HCT116 (cell line): ENCODE results near the gene FARP1. TPM values are rescaled to one million over a fixed set of nuclear protein-coding genes. Genes with fewer than 3 reads are reported as not detected.

Experiments
- ATAC-seq: fragments of 200-7000 bp; cut with Tn5 transposase; 2 replicates; pipeline ENCODE4 v1.9.1; 2020; ENCODE audit warnings: mild to moderate bottlenecking, moderate library complexity
- BruUV-seq: library from RNA; stranded (reverse); fragments of 400-500 nt; replicated peaks from 2 replicates; lab custom pipeline; 2021; lab: Mats Ljungman, UMichigan
- CTCF ChIA-PET: fragments of 300-600 bp; sonication (Branson Sonifier 250); formaldehyde crosslinking; loops from one replicate; lab custom pipeline; 2021; ENCODE audit warnings: antibody characterized with exemption; lab: Charles Lee
- POLR2A ChIA-PET: fragments of 300-600, 350-600 bp; sonication (Branson Sonifier 250); formaldehyde crosslinking; loops from one replicate; lab custom pipeline; 2021; ENCODE audit warnings: antibody characterized with exemption; lab: Charles Lee
- RAD21 ChIA-PET, 2 experiments: fragments of 300-600 bp; sonication (Branson Sonifier 250); formaldehyde crosslinking; loops; one replicate each; lab custom pipeline; 2023; ENCODE audit warnings: low total read pairs in 2 of 2; ENCODE audit not compliant: uncharacterized antibody in 2 of 2, unreplicated experiment in 2 of 2, low non-redundant PET in 1 of 2; lab: Charles Lee
- DNase-seq: peaks from one replicate; pipeline ENCODE4 v3.0.0-alpha.2; 2010; ENCODE audit warnings: low read depth, low spot score
- H2AFZ ChIP-seq: fragments of 200-600 bp; shearing (Covaris generic), sonication (generic); 2 replicates; pipeline ENCODE4 v1.6.1; 2017; ENCODE audit warnings: low read depth, mixed run types, mixed read lengths, antibody characterized with exemption, low read length; ENCODE audit not compliant: poor library complexity, severe bottlenecking
- H3K27ac ChIP-seq: 2 replicates; pipeline ENCODE4 v1.5.1; 2012; ENCODE audit warnings: low read depth, low read length
- H3K27me3 ChIP-seq: fragments of 200-600 bp; sonication (generic); 2 replicates; pipeline ENCODE4 v1.6.1; 2016; ENCODE audit warnings: mixed run types, low read length, mixed read lengths; ENCODE audit not compliant: insufficient read depth
- H3K36me3 ChIP-seq, 2 experiments: fragments of 200-500 bp in 1 of 2; fragments of 200-600 bp in 1 of 2; sonication (Bioruptor generic) in 1 of 2; sonication (generic) in 1 of 2; 2 replicates each; pipeline versions ENCODE4 v1.5.1 to v1.6.1; 2014 to 2016; ENCODE audit warnings: low read length in 2 of 2, inconsistent platforms in 1 of 2, mixed read lengths in 1 of 2, mixed run types in 1 of 2; ENCODE audit not compliant: insufficient read depth in 2 of 2, control insufficient read depth in 1 of 2
- H3K4me1 ChIP-seq, 2 experiments: fragments of 200-600 bp in 1 of 2; sonication (generic) in 1 of 2; 2 replicates each; pipeline versions ENCODE4 v1.5.1 to v1.6.1; 2012 to 2017; ENCODE audit warnings: low read length in 2 of 2, inconsistent platforms in 1 of 2, mild to moderate bottlenecking in 1 of 2, mixed read lengths in 1 of 2, mixed run types in 1 of 2, moderate library complexity in 1 of 2; ENCODE audit not compliant: insufficient read depth in 2 of 2, control insufficient read depth in 1 of 2
- H3K4me2 ChIP-seq: fragments of 200-600 bp; sonication (generic); 2 replicates; pipeline ENCODE4 v1.6.1; 2017; ENCODE audit warnings: mixed run types, low read length, mixed read lengths
- H3K4me3 ChIP-seq, 2 experiments: fragments of 200-600 bp in 1 of 2; sonication (generic) in 1 of 2; replicated peaks in 1 of 2; 2 replicates each; pipeline ENCODE4 v1.5.1; 2011 to 2016; ENCODE audit warnings: low read length in 2 of 2, control low read depth in 1 of 2, low read depth in 1 of 2, mild to moderate bottlenecking in 1 of 2, mixed read lengths in 1 of 2, mixed run types in 1 of 2
- H3K79me2 ChIP-seq: fragments of 200-600 bp; sonication (generic); 2 replicates; pipeline ENCODE4 v1.6.1; 2017; ENCODE audit warnings: mild to moderate bottlenecking, mixed run types, low read length, moderate library complexity, mixed read lengths; ENCODE audit not compliant: insufficient read depth
- H3K9ac ChIP-seq: fragments of 200-600 bp; sonication (generic); 2 replicates; pipeline ENCODE4 v1.6.1; 2016; ENCODE audit warnings: low read length, mixed read lengths
- H3K9me2 ChIP-seq: fragments of 200-600 bp; sonication (generic), shearing (Covaris generic); 2 replicates; pipeline ENCODE4 v1.6.1; 2017; ENCODE audit warnings: mixed run types, mild to moderate bottlenecking, moderate library complexity; ENCODE audit not compliant: insufficient read depth
- H3K9me3 ChIP-seq, 2 experiments: fragments of 200-500 bp in 1 of 2; fragments of 200-600 bp in 1 of 2; sonication (Bioruptor generic) in 1 of 2; sonication (generic) in 1 of 2; 2 replicates each; pipeline ENCODE4 v1.6.1; 2014 to 2017; ENCODE audit warnings: low read length in 2 of 2, mixed read lengths in 2 of 2, inconsistent platforms in 1 of 2, low read depth in 1 of 2, mild to moderate bottlenecking in 1 of 2, mixed run types in 1 of 2, moderate library complexity in 1 of 2; ENCODE audit not compliant: control insufficient read depth in 1 of 2, insufficient read depth in 1 of 2
- H4K20me1 ChIP-seq: fragments of 200-600 bp; sonication (generic), shearing (Covaris generic); 2 replicates; pipeline ENCODE4 v1.6.1; 2017; ENCODE audit warnings: mixed run types, mild to moderate bottlenecking, moderate library complexity; ENCODE audit not compliant: insufficient read depth
- CBX3 ChIP-seq: IDR thresholded peaks from 2 replicates; pipeline ENCODE4 v1.6.1; 2012; ENCODE audit warnings: low read depth
- ELF1 ChIP-seq: IDR thresholded peaks from 2 replicates; pipeline ENCODE4 v1.6.1; 2012; ENCODE audit warnings: low read depth, borderline replicate concordance
- EZH2 ChIP-seq: fragments of 200-600 bp; sonication (generic); IDR thresholded peaks from 2 replicates; pipeline ENCODE4 v1.6.1; 2017; ENCODE audit warnings: antibody characterized with exemption, mixed run types
- EZH2phosphoT487 ChIP-seq: fragments of 200-600 bp; IDR thresholded peaks from 2 replicates; pipeline ENCODE4 v1.6.1; 2018; ENCODE audit warnings: antibody characterized with exemption, borderline replicate concordance
- FOSL1 ChIP-seq: IDR thresholded peaks from 2 replicates; pipeline ENCODE4 v1.6.1; 2012; ENCODE audit warnings: low read depth
- JUND ChIP-seq: IDR thresholded peaks from 2 replicates; pipeline ENCODE4 v1.6.1; 2012
- MAX ChIP-seq: IDR thresholded peaks from 2 replicates; pipeline ENCODE4 v1.6.1; 2012
- POLR2A ChIP-seq: IDR thresholded peaks from 2 replicates; pipeline ENCODE4 v1.7.0; 2011; ENCODE audit warnings: borderline replicate concordance; ENCODE audit not compliant: insufficient read depth, insufficient read length; ENCODE audit errors: extremely low read depth
- POLR2AphosphoS5 ChIP-seq: IDR thresholded peaks from 2 replicates; pipeline ENCODE4 v1.6.1; 2011; ENCODE audit warnings: mild to moderate bottlenecking, low read depth, low read length, moderate library complexity
- RAD21 ChIP-seq: IDR thresholded peaks from 2 replicates; pipeline ENCODE4 v1.6.1; 2012; ENCODE audit warnings: low read depth, mild to moderate bottlenecking
- SIN3A ChIP-seq: IDR thresholded peaks from 2 replicates; pipeline ENCODE4 v1.6.1; 2012; ENCODE audit warnings: low read depth
- SRF ChIP-seq: IDR thresholded peaks from 2 replicates; pipeline ENCODE4 v1.6.1; 2012; ENCODE audit warnings: low read depth
- TCF7L2 ChIP-seq: IDR thresholded peaks from 2 replicates; pipeline ENCODE4 v1.7.0; 2011; ENCODE audit warnings: borderline replicate concordance, inconsistent platforms; ENCODE audit not compliant: insufficient read depth, insufficient read length; ENCODE audit errors: extremely low read depth
- YY1 ChIP-seq: IDR thresholded peaks from 2 replicates; pipeline ENCODE4 v1.6.1; 2011; ENCODE audit warnings: low read length, low read depth, moderate library complexity, mild to moderate bottlenecking; ENCODE audit not compliant: insufficient replicate concordance; ENCODE audit errors: extremely low read depth
- ZFX ChIP-seq: fragments of 450-650 bp; IDR thresholded peaks from 2 replicates; pipeline ENCODE4 v1.6.1; 2017
- ZNF274 ChIP-seq: fragments of 200-500 bp; sonication (Bioruptor generic); IDR thresholded peaks from 2 replicates; pipeline ENCODE4 v1.6.1; 2014; ENCODE audit warnings: mild to moderate bottlenecking, low read depth, low read length, inconsistent platforms
- intact Hi-C: fragments of 100-400 bp; cut with micrococcal nuclease; formaldehyde crosslinking; loops from 2 replicates; pipeline ENCODE4 v1.10.0; 2022
- total RNA-seq: library from RNA; stranded (reverse); gene quantifications from one replicate; pipeline ENCODE4 v1.2.1, GENCODE V29; 2021; ENCODE audit not compliant: unreplicated experiment

FARP1 gene
- total RNA-seq, 1 experiment from 2014 or later: 30.5 TPM

- intact Hi-C loops: no loop called here
- TF ChIP-seq POLR2A (no peak), ELF1 (no peak), YY1 (no peak), ZFX (no peak), JUND (no peak), ZNF274 (no peak), SRF (no peak), RAD21 (no peak), MAX (no peak), SIN3A (no peak), CBX3 (no peak), FOSL1 (no peak), EZH2phosphoT487 (no peak), TCF7L2 (no peak), EZH2 (no peak), POLR2AphosphoS5 (no peak)
- ChIA-PET CTCF (no interaction called here), RAD21 (no interaction called here), POLR2A (no interaction called here)
- Histone ChIP-seq H4K20me1 (no peaks in the 10 kb centered on the region), H3K9me3 (no peaks in the 10 kb centered on the region), H3K9ac (no peak overlapping the region), H2AFZ (no peak overlapping the region), H3K4me2 (no peak overlapping the region), H3K79me2 (no peaks in the 10 kb centered on the region), H3K4me3 (no peak overlapping the region), H3K27me3 (no peaks in the 10 kb centered on the region), H3K4me1 (no peaks in the 10 kb centered on the region), H3K9me2 (no peaks in the 10 kb centered on the region), H3K36me3 (no peaks in the 10 kb centered on the region), H3K27ac (no peak overlapping the region)
- no peak for DNase-seq
- no TSS peak for BruUV-seq
- no peak for ATAC-seq
Observed at GRCh38 chr13:98273824-98274742, 131.2 kb downstream of the FARP1 start.
